ENCODE data around the gene DPP7. TPM values are rescaled to one million over a fixed set of nuclear protein-coding genes. Genes with fewer than 3 reads are reported as not detected.

DPP7 gene
- total and polyA plus RNA-seq, 2 experiments from 2014 or later: 134 to 145 TPM

GRCh38 chr9:137114220-137114612 lies 317 bp downstream of the DPP7 start:
- no peaks in the 10 kb centered on the region for H3K9me3 ChIP-seq (ENCODE audit: low read depth)
- TF ChIP-seq EZH2phosphoT487 (IDR thresholded peaks at IDR 0.05; ENCODE audit: insufficient read depth, low read depth) (no peak), EZH2 (IDR thresholded peaks at IDR 0.05; ENCODE audit: insufficient read depth, poor library complexity, severe bottlenecking) (no peak)
- no peaks in the 10 kb centered on the region for H3K27me3 ChIP-seq (replicated peaks; ENCODE audit: insufficient read depth)
- peak overlapping the region; percentile 78 for H3K9ac ChIP-seq
- in situ Hi-C loops (cut with MboI): loop anchor here (25.0 kb wide), 1 partner anchor 298 kb away; the partner anchor contains the start of genes EXD3 and NOXA1
- H3K4me1 ChIP-seq (ENCODE audit: insufficient read depth): no peaks in the 10 kb centered on the region
- no peaks in the 10 kb centered on the region for H3K9me2 ChIP-seq (ENCODE audit: insufficient read depth)
- H2AFZ ChIP-seq: peak overlapping the region; percentile 78
- H3F3A ChIP-seq (ENCODE audit: insufficient read depth): no peaks in the 10 kb centered on the region
- H3K36me3 ChIP-seq (ENCODE audit: low read depth): no peaks in the 10 kb centered on the region
- no peak overlapping the region for H3K27ac ChIP-seq
- peak; percentile 45 for DNase-seq
- H3K4me3 ChIP-seq: peak overlapping the region; percentile 78
- 0 to 1% methylated on average over 20 to 41 of the region's 45 CpGs for WGBS, 2 experiments (ENCODE audit: low coverage in 1 of 2, low lambda C conversion rate in 2 of 2, missing lambda C conversion rate in 2 of 2)
- no peaks in the 10 kb centered on the region for H4K20me1 ChIP-seq (ENCODE audit: insufficient read depth)
- no peaks in the 10 kb centered on the region for H3K79me2 ChIP-seq (ENCODE audit: insufficient read depth)
- peak overlapping the region; percentile 73 for H3K4me2 ChIP-seq (ENCODE audit: unreplicated experiment)

- no peaks in the 10 kb centered on the region for H4K20me1 ChIP-seq (ENCODE audit: insufficient read depth)
- no peak overlapping the region for H3K4me3 ChIP-seq
- no peaks in the 10 kb centered on the region for H3K27me3 ChIP-seq (replicated peaks; ENCODE audit: insufficient read depth)
- no peaks in the 10 kb centered on the region for H3K36me3 ChIP-seq (ENCODE audit: low read depth)
- no peaks in the 10 kb centered on the region for H3K9me3 ChIP-seq (ENCODE audit: low read depth)
- H3K79me2 ChIP-seq (ENCODE audit: insufficient read depth): no peaks in the 10 kb centered on the region
- in situ Hi-C loops (cut with MboI): loop anchor here (25.0 kb wide), 1 partner anchor 299 kb away; the partner anchor contains the start of genes EXD3 and NOXA1
- TF ChIP-seq EZH2phosphoT487 (IDR thresholded peaks at IDR 0.05; ENCODE audit: insufficient read depth, low read depth) (no peak), EZH2 (IDR thresholded peaks at IDR 0.05; ENCODE audit: insufficient read depth, poor library complexity, severe bottlenecking) (no peak)
- H3F3A ChIP-seq (ENCODE audit: insufficient read depth): no peaks in the 10 kb centered on the region
- no peaks in the 10 kb centered on the region for H3K9me2 ChIP-seq (ENCODE audit: insufficient read depth)
- no peak overlapping the region for H3K4me2 ChIP-seq (ENCODE audit: unreplicated experiment)
- DNase-seq: peak; percentile 60
- no peaks in the 10 kb centered on the region for H3K4me1 ChIP-seq (ENCODE audit: insufficient read depth)
- no peak overlapping the region for H3K27ac ChIP-seq
- no peak overlapping the region for H2AFZ ChIP-seq
- 71 to 77% methylated on average over 18 to 22 of the region's 66 CpGs for WGBS, 2 experiments (ENCODE audit: low coverage in 1 of 2, low lambda C conversion rate in 2 of 2, missing lambda C conversion rate in 2 of 2)
- no peak overlapping the region for H3K9ac ChIP-seq
Measured at GRCh38 chr9:137113385-137114159, 961 bp downstream of the DPP7 start.

GRCh38 chr9:137112564-137113384 lies 1.8 kb downstream of the DPP7 start:
- no peaks in the 10 kb centered on the region for H4K20me1 ChIP-seq (ENCODE audit: insufficient read depth)
- in situ Hi-C loops (cut with MboI): loop anchor here (25.0 kb wide), 1 partner anchor 300 kb away; the partner anchor contains the start of genes EXD3 and NOXA1
- H3K79me2 ChIP-seq (ENCODE audit: insufficient read depth): no peaks in the 10 kb centered on the region
- no peaks in the 10 kb centered on the region for H3K27me3 ChIP-seq (replicated peaks; ENCODE audit: insufficient read depth)
- H2AFZ ChIP-seq: no peak overlapping the region
- H3K4me2 ChIP-seq (ENCODE audit: unreplicated experiment): no peak overlapping the region
- no peaks in the 10 kb centered on the region for H3K9me2 ChIP-seq (ENCODE audit: insufficient read depth)
- no peaks in the 10 kb centered on the region for H3K36me3 ChIP-seq (ENCODE audit: low read depth)
- no peaks in the 10 kb centered on the region for H3K4me1 ChIP-seq (ENCODE audit: insufficient read depth)
- H3K9ac ChIP-seq: no peak overlapping the region
- WGBS, 2 experiments (ENCODE audit: low coverage in 1 of 2, low lambda C conversion rate in 2 of 2, missing lambda C conversion rate in 2 of 2): 96% methylated on average over 29 to 39 of the region's 42 CpGs
- H3K4me3 ChIP-seq: no peak overlapping the region
- no peak for DNase-seq
- no peaks in the 10 kb centered on the region for H3F3A ChIP-seq (ENCODE audit: insufficient read depth)
- TF ChIP-seq EZH2 (IDR thresholded peaks at IDR 0.05; ENCODE audit: insufficient read depth, poor library complexity, severe bottlenecking) (no peak), EZH2phosphoT487 (IDR thresholded peaks at IDR 0.05; ENCODE audit: insufficient read depth, low read depth) (no peak)
- no peak overlapping the region for H3K27ac ChIP-seq
- H3K9me3 ChIP-seq (ENCODE audit: low read depth): no peaks in the 10 kb centered on the region

- no peaks in the 10 kb centered on the region for H3F3A ChIP-seq (ENCODE audit: insufficient read depth)
- DNase-seq: no peak
- no peaks in the 10 kb centered on the region for H3K9me3 ChIP-seq (ENCODE audit: low read depth)
- H2AFZ ChIP-seq: no peak overlapping the region
- H3K9me2 ChIP-seq (ENCODE audit: insufficient read depth): no peaks in the 10 kb centered on the region
- H4K20me1 ChIP-seq (ENCODE audit: insufficient read depth): no peaks in the 10 kb centered on the region
- H3K27ac ChIP-seq: no peak overlapping the region
- no peaks in the 10 kb centered on the region for H3K4me1 ChIP-seq (ENCODE audit: insufficient read depth)
- in situ Hi-C loops (cut with MboI): loop anchor here (25.0 kb wide), 1 partner anchor 300 kb away; the partner anchor contains the start of genes EXD3 and NOXA1
- no peak for TF ChIP-seq EZH2phosphoT487 (IDR thresholded peaks at IDR 0.05; ENCODE audit: insufficient read depth, low read depth)
- no peak for TF ChIP-seq EZH2 (IDR thresholded peaks at IDR 0.05; ENCODE audit: insufficient read depth, poor library complexity, severe bottlenecking)
- 93 to 95% methylated on average over 30 to 31 of the region's 35 CpGs for whole genome bisulfite sequencing, 2 experiments (ENCODE audit: low coverage in 1 of 2, low lambda C conversion rate in 2 of 2, missing lambda C conversion rate in 2 of 2)
- no peaks in the 10 kb centered on the region for H3K36me3 ChIP-seq (ENCODE audit: low read depth)
- H3K9ac ChIP-seq: no peak overlapping the region
- H3K4me3 ChIP-seq: no peak overlapping the region
- H3K4me2 ChIP-seq (ENCODE audit: unreplicated experiment): no peak overlapping the region
- no peaks in the 10 kb centered on the region for H3K79me2 ChIP-seq (ENCODE audit: insufficient read depth)
- H3K27me3 ChIP-seq (replicated peaks; ENCODE audit: insufficient read depth): no peaks in the 10 kb centered on the region
Measured at GRCh38 chr9:137111788-137112563, 2.6 kb downstream of the DPP7 start.

Measured in GM23248 (cell line).